ENCODE results near the gene MMS22L. TPM values are rescaled to one million over a fixed set of nuclear protein-coding genes. Genes with fewer than 3 reads are reported as not detected.
A peak's percentile ranks its signal among the peaks of the same experiment; 100 is the strongest.

Gene MMS22L
- total and polyA plus RNA-seq, 12 donors: 0.52 to 5.1 (median 2.0) TPM

DNA sequence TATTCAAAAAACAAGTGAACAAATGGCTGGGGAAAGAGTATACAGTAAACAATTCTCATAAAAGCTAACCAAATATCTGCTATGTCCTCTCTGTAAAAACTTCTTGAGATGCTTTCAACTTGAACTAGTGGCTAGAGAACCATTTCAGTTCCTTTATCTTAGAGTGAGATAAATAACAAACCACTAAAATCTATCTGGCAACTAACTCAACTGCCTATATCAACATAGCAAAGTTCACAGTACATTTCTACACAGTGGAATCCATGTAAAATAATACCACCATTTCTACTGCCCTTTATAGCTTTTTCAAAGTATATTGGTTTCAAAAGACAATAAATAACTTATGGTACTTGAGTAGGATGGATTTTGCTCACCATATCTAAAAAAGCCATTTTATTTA, 95.1 kb downstream of the MMS22L start:
- TF ChIP-seq, protein P1, sequence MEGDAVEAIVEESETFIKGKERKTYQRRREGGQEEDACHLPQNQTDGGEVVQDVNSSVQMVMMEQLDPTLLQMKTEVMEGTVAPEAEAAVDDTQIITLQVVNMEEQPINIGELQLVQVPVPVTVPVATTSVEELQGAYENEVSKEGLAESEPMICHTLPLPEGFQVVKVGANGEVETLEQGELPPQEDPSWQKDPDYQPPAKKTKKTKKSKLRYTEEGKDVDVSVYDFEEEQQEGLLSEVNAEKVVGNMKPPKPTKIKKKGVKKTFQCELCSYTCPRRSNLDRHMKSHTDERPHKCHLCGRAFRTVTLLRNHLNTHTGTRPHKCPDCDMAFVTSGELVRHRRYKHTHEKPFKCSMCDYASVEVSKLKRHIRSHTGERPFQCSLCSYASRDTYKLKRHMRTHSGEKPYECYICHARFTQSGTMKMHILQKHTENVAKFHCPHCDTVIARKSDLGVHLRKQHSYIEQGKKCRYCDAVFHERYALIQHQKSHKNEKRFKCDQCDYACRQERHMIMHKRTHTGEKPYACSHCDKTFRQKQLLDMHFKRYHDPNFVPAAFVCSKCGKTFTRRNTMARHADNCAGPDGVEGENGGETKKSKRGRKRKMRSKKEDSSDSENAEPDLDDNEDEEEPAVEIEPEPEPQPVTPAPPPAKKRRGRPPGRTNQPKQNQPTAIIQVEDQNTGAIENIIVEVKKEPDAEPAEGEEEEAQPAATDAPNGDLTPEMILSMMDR (IDR thresholded peaks at IDR 0.05): no peak
- intact Hi-C loops (cut with DNase I): loop anchor here in 6 of 10 donors (2.0 to 10.0 kb wide), 6 partner anchors 204 to 1937 kb away; no protein-coding TSS in a partner anchor
- H3K36me3 ChIP-seq: no peaks in the 10 kb centered on the region
- ATAC-seq: no peak
- no peaks in the 10 kb centered on the region for H3K27me3 ChIP-seq
- no peak overlapping the region for H3K27ac ChIP-seq
- H3K4me3 ChIP-seq: no peak overlapping the region
- no peak for DNase-seq
- H3K9me3 ChIP-seq: no peaks in the 10 kb centered on the region
- H3K4me1 ChIP-seq: peaks cover 0 to 9% (median 0%) of the 10 kb centered on the region in 9 donors

DNA sequence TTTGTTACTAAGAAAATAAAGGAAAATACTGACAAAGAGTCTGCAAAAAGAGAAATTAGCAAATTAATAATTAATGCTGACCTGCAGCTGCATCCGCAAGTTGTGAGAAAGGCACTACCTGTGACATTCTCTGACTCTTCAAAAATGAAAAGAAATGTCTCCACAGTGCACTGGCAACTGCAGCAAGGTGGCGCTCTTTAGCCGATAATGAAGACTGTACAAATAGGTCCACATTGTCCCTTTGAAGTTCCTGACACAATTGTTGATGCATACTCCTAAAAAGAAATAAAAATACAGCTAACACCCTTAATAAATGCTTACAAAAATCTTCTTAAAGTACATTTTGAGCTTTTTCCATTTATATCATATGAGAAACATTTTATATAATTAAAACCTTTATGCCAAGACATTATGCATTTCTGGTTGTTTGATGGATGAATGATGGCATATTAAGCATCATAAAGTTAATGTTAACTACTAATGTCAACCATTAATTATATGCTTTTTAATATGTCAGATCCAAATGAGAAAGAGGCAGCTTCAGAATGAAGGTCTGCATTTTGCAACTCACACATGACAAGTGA, 96.5 kb downstream of the MMS22L start:
- peaks cover 0 to 9% (median 0%) of the 10 kb centered on the region in 9 donors for H3K4me1 ChIP-seq
- no peak overlapping the region for H3K4me3 ChIP-seq
- ATAC-seq (peak in 5 of 8 donors; percentile 54 to 72 (median 66)), DNase-seq (peak; percentile 28 to 62)
- TF ChIP-seq, protein P1 (IDR thresholded peaks at IDR 0.05): peak; percentile 63 to 92 (median 87)
- H3K27me3 ChIP-seq: no peaks in the 10 kb centered on the region
- no peaks in the 10 kb centered on the region for H3K36me3 ChIP-seq
- H3K9me3 ChIP-seq: no peaks in the 10 kb centered on the region
- intact Hi-C loops (cut with DNase I): loop anchor here in 9 of 10 donors (1.0 to 10.0 kb wide), 7 partner anchors 206 to 1938 kb away; no protein-coding TSS in a partner anchor
- WGBS, 2 donors: 25 to 31% methylated on average over 3 of the region's 3 CpGs
- H3K27ac ChIP-seq: no peak overlapping the region

DNA sequence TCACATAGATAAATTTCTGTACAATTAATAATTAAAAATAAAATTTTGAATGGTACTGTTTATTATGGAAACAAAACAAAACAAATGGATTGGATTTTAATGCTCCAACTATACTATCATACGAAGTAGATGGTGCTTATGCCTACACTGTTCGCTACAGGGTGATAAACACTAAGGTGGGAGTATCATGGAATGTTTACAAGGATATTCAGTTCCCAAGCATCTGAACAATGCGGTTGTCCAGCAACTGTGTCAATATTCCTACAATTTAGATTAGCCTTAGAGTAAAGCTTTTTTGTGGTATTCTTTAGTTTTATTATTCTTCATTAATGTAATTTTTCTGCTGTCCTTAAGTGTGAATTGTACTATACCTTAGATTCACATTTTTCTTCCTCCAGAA, 105.1 kb downstream of the MMS22L start:
- no peak overlapping the region for H3K27ac ChIP-seq
- H3K9me3 ChIP-seq: no peaks in the 10 kb centered on the region
- no peaks in the 10 kb centered on the region for H3K27me3 ChIP-seq
- peaks cover 0 to 18% (median 0%) of the 10 kb centered on the region in 9 donors for H3K36me3 ChIP-seq
- peaks cover 0 to 5% (median 0%) of the 10 kb centered on the region in 9 donors for H3K4me1 ChIP-seq
- intact Hi-C loops (cut with DNase I): no loop called here
- no peak overlapping the region for H3K4me3 ChIP-seq
- ATAC-seq (no peak), DNase-seq (no peak)
- TF ChIP-seq, protein P1 (IDR thresholded peaks at IDR 0.05): no peak
- WGBS, 2 donors: 80 to 89% methylated on average over 3 of the region's 3 CpGs

DNA sequence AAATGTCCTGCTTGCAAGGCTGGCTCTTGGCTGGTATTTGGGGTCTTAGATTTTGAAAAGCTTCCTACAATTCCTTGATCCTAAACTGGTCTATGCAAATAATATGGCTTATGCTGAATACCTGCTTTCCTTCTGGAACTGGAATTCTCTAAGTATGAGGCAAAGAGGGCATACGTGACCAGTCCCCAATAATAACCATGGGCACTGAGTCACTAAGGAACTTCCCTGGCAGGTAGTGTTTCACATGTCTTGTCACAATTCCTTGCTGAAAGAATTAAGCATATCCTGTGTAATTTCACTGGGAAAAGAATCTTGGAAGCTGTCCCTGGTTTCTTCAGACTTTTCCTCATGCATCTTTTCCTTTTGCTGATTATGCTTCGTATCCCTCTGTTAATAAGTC, 106.5 kb downstream of the MMS22L start:
- intact Hi-C loops (cut with DNase I): no loop called here
- WGBS, 2 donors: 74 to 78% methylated on average over 2 of the region's 2 CpGs
- Histone ChIP-seq H3K4me1 (peaks cover 0 to 5% (median 0%) of the 10 kb centered on the region in 9 donors), H3K9me3 (no peaks in the 10 kb centered on the region), H3K36me3 (peaks cover 0 to 28% (median 0%) of the 10 kb centered on the region in 9 donors), H3K27me3 (no peaks in the 10 kb centered on the region), H3K27ac (no peak overlapping the region), H3K4me3 (no peak overlapping the region)
- DNase-seq (no peak), ATAC-seq (no peak)
- TF ChIP-seq, protein P1 (IDR thresholded peaks at IDR 0.05): no peak
